SK-N-SH (cell line): ENCODE results near the gene SCGB1C1.

Experiments
- EZH2phosphoT487 ChIP-seq: fragments of 200-600 bp; sonication (generic); IDR thresholded peaks from 2 replicates; pipeline ENCODE4 v1.6.1; 2017; ENCODE audit warnings: low read depth, mixed run types, mild to moderate bottlenecking, antibody characterized with exemption, moderate library complexity, borderline replicate concordance
- GATA2 ChIP-seq: sonication (generic); formaldehyde crosslinking; IDR thresholded peaks from 2 replicates; pipeline ENCODE4 v1.5.0; 2020; ENCODE audit warnings: mild to moderate bottlenecking, missing genetic modification reagents
- JUND ChIP-seq: IDR thresholded peaks from 2 replicates; pipeline ENCODE4 v1.4.0; 2012
- RFX5 ChIP-seq: IDR thresholded peaks from 2 replicates; pipeline ENCODE4 v1.6.1; 2012; ENCODE audit warnings: mild to moderate bottlenecking, improper control_type of control experiment, low read length
- SIN3A ChIP-seq: IDR thresholded peaks from 2 replicates; pipeline ENCODE4 v1.6.1; 2012; ENCODE audit warnings: low read depth, mild to moderate bottlenecking, low read length, moderate library complexity, borderline replicate concordance
- TF ChIP-seq, protein P1 (sequence below): fragments of 200-600 bp; sonication (generic); IDR thresholded peaks from 2 replicates; pipeline ENCODE4 v1.6.1; 2017; ENCODE audit warnings: antibody characterized with exemption, mild to moderate bottlenecking, moderate library complexity
- TF ChIP-seq, protein P2 (sequence below): IDR thresholded peaks from 2 replicates; pipeline ENCODE4 v1.4.0; 2012; ENCODE audit warnings: low read depth

DNA sequence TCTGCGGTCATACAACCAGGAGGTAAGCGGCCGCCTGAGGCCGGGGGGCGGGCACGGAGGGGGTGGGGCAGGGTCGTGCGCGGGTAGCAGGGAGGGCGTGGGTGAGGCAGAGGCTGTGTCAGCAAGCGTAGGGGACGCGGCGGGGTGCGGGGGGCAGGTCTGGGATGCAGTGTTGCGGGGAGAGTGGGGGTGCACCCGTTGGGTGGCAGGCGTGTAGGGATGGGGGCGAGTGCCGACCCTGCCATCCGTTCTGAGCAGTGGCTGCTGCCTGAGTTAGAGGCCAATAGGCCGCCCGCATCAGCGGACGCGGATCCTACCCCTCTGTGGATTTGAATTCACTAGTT lies 16.0 kb downstream of the SCGB1C1 start:
- TF ChIP-seq, protein P1, sequence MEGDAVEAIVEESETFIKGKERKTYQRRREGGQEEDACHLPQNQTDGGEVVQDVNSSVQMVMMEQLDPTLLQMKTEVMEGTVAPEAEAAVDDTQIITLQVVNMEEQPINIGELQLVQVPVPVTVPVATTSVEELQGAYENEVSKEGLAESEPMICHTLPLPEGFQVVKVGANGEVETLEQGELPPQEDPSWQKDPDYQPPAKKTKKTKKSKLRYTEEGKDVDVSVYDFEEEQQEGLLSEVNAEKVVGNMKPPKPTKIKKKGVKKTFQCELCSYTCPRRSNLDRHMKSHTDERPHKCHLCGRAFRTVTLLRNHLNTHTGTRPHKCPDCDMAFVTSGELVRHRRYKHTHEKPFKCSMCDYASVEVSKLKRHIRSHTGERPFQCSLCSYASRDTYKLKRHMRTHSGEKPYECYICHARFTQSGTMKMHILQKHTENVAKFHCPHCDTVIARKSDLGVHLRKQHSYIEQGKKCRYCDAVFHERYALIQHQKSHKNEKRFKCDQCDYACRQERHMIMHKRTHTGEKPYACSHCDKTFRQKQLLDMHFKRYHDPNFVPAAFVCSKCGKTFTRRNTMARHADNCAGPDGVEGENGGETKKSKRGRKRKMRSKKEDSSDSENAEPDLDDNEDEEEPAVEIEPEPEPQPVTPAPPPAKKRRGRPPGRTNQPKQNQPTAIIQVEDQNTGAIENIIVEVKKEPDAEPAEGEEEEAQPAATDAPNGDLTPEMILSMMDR = no peak
- TF ChIP-seq EZH2phosphoT487 (no peak), RFX5 (no peak), JUND (no peak), GATA2 (CRISPR knock-in tag) (no peak), SIN3A (no peak)
- TF ChIP-seq, protein P2, sequence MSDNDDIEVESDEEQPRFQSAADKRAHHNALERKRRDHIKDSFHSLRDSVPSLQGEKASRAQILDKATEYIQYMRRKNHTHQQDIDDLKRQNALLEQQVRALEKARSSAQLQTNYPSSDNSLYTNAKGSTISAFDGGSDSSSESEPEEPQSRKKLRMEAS = no peak
